KMS-11 (cell line): ENCODE data around the gene COL10A1.

Source experiments
- H2AFZ ChIP-seq: fragments of 200-600 bp; sonication (generic); 2 replicates; pipeline ENCODE4 v1.6.1; 2016; ENCODE audit warnings: antibody characterized with exemption, mixed run types, low read depth
- H3K27ac ChIP-seq: fragments of 200-600 bp; sonication (generic); 2 replicates; pipeline ENCODE4 v1.6.1; 2016; ENCODE audit warnings: mild to moderate bottlenecking, mixed run types
- H3K27me3 ChIP-seq: fragments of 200-600 bp; sonication (generic); 2 replicates; pipeline ENCODE4 v1.6.1; 2017; ENCODE audit warnings: mild to moderate bottlenecking, low read depth, mixed run types, moderate library complexity; ENCODE audit not compliant: insufficient read depth
- H3K36me3 ChIP-seq: fragments of 200-600 bp; sonication (generic); 2 replicates; pipeline ENCODE4 v1.6.1; 2017; ENCODE audit warnings: mild to moderate bottlenecking, mixed run types; ENCODE audit not compliant: insufficient read depth
- H3K4me1 ChIP-seq: fragments of 200-600 bp; sonication (generic); 2 replicates; pipeline ENCODE4 v1.6.1; 2016; ENCODE audit warnings: mild to moderate bottlenecking, low read depth, mixed run types; ENCODE audit not compliant: poor library complexity, severe bottlenecking
- H3K4me2 ChIP-seq: fragments of 200-600 bp; sonication (generic); 2 replicates; pipeline ENCODE4 v1.7.0; 2016; ENCODE audit warnings: mild to moderate bottlenecking, mixed run types
- H3K4me3 ChIP-seq: fragments of 200-600 bp; sonication (generic); IDR thresholded peaks from 2 replicates; pipeline ENCODE4 v1.6.1; 2017; ENCODE audit warnings: low read depth, low read length, mixed read lengths; ENCODE audit not compliant: insufficient read depth
- H3K79me2 ChIP-seq: fragments of 200-600 bp; sonication (generic); 2 replicates; pipeline ENCODE4 v1.6.1; 2016; ENCODE audit warnings: low read depth, mixed run types; ENCODE audit not compliant: insufficient read depth
- H3K9ac ChIP-seq: fragments of 200-600 bp; sonication (generic); 2 replicates; pipeline ENCODE4 v1.6.1; 2016; ENCODE audit warnings: mild to moderate bottlenecking, mixed run types
- H4K20me1 ChIP-seq: fragments of 200-600 bp; sonication (generic); 2 replicates; pipeline ENCODE4 v1.6.1; 2016; ENCODE audit warnings: mild to moderate bottlenecking, mixed run types; ENCODE audit not compliant: insufficient read depth
- CTCF ChIP-seq: fragments of 200-600 bp; sonication (generic); conservative IDR thresholded peaks from 2 replicates; pipeline ENCODE4 v1.6.1; 2017; ENCODE audit warnings: low read depth, mild to moderate bottlenecking, antibody characterized with exemption, low read length, moderate library complexity, mixed read lengths

Gene COL10A1

DNA sequence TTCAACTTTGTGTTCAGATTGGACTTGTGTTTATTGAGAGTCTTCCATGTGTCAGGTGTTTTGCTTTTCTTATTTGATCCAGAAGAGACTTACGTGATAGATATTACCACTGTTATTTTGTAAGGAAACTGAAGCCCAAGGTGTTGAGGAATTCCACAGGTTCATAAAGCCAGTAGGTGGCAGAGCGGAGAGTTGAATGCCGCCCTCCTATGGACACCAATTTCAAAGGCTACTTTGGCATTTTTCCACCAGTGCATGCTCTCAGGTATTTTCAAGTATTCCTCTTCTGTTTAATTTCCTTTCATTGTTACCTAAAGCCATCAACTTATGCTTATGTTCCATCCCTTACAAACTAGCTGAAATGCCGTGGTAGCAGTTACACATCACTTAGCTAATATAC, 14.0 kb upstream of the COL10A1 start:
- H2AFZ ChIP-seq, result no peak overlapping the region
- H3K4me1 ChIP-seq, result no peaks in the 10 kb centered on the region
- no peak for TF ChIP-seq CTCF
- H4K20me1 ChIP-seq, result no peaks in the 10 kb centered on the region
- no peak overlapping the region for H3K4me2 ChIP-seq
- H3K9ac ChIP-seq, result no peak overlapping the region
- no peaks in the 10 kb centered on the region for H3K79me2 ChIP-seq
- no peaks in the 10 kb centered on the region for H3K36me3 ChIP-seq
- H3K27me3 ChIP-seq, result no peaks in the 10 kb centered on the region
- no peak overlapping the region for H3K4me3 ChIP-seq
- H3K27ac ChIP-seq, result no peak overlapping the region

GRCh38 chr6:116136933-116137340, 11.0 kb upstream of the COL10A1 start:
- H3K27me3 ChIP-seq, result no peaks in the 10 kb centered on the region

DNA sequence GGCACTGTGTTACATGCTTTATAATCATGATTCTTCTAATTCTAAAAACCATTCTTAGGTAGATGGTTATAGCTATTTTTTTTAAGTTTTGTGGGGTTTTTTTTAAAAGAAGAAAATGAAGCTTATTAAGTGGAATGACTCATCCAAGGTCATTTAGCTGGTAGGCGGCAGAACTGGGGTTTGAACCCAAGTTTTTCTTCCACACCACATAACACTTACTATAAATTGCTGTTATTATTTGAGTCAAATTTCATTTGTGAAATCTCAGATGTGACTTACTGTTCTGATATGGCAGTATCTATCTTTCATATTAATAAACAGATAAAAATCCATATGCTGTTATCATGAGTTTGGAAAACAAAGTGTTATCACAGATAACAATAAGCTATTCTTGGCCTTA, 10.4 kb upstream of the COL10A1 start:
- no peaks in the 10 kb centered on the region for H3K79me2 ChIP-seq
- TF ChIP-seq CTCF, result no peak

More at GRCh38 chr6:116136933-116137340, 11.0 kb upstream of the COL10A1 start:
- no peak overlapping the region for H3K4me2 ChIP-seq
- H2AFZ ChIP-seq, result no peak overlapping the region
- H3K4me1 ChIP-seq, result no peaks in the 10 kb centered on the region
- H3K4me3 ChIP-seq, result no peak overlapping the region
- H4K20me1 ChIP-seq, result no peaks in the 10 kb centered on the region
- TF ChIP-seq CTCF, result no peak
- H3K36me3 ChIP-seq, result no peaks in the 10 kb centered on the region
- no peak overlapping the region for H3K9ac ChIP-seq
- H3K79me2 ChIP-seq, result no peaks in the 10 kb centered on the region
- H3K27ac ChIP-seq, result no peak overlapping the region

DNA sequence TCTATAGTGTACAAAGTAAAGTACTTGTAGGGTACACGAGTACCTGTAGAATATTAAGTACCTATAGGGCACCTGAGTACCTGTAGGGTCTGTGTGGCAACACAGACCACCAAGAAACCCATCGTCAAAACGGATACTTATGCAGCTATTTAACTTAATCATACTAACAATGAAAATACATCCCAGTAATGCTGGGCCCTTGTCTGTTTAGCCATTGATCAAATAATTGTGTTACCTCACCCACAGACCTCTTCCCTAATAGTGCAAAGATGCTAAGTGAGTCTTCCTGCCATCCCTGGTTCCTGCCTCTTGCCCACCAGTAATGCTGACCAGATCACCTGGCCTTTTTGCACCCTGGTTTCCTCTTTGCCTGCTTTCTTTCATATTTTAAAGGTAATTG, 7.5 kb upstream of the COL10A1 start:
- Histone ChIP-seq H3K4me1 (no peaks in the 10 kb centered on the region), H3K9ac (no peak overlapping the region), H3K4me3 (no peak overlapping the region), H3K79me2 (no peaks in the 10 kb centered on the region), H3K27ac (no peak overlapping the region), H2AFZ (no peak overlapping the region), H3K4me2 (no peak overlapping the region), H3K27me3 (no peaks in the 10 kb centered on the region), H4K20me1 (no peaks in the 10 kb centered on the region), H3K36me3 (no peaks in the 10 kb centered on the region)
- no peak for TF ChIP-seq CTCF

More for the DNA sequence above, 10.4 kb upstream of the COL10A1 start:
- Histone ChIP-seq H3K4me2 (no peak overlapping the region), H3K9ac (no peak overlapping the region), H4K20me1 (no peaks in the 10 kb centered on the region), H3K4me1 (no peaks in the 10 kb centered on the region), H3K36me3 (no peaks in the 10 kb centered on the region), H3K4me3 (no peak overlapping the region), H3K27me3 (no peaks in the 10 kb centered on the region), H2AFZ (no peak overlapping the region), H3K27ac (no peak overlapping the region)
